Jurkat, Clone E6-1 (cell line): Measurements from ENCODE around the gene HDGFL3.
"Not testable (repeated sequence)": the region's sequence is repeated elsewhere in the genome, so short reads cannot be mapped to it uniquely, and the experiment has no call there.

ENCODE experiments used
- DNase-seq: peaks from one replicate; pipeline ENCODE4 v3.0.0-alpha.2; 2011; ENCODE audit warnings: low read depth, low spot score
- H3K4me3 ChIP-seq: 2 replicates; pipeline ENCODE4 v1.5.1; 2011; ENCODE audit warnings: mild to moderate bottlenecking, low read length, control low read depth, moderate library complexity

The HDGFL3 gene

GRCh38 chr15:83108266-83109219 lies 99.1 kb downstream of the HDGFL3 start:
- peak; percentile 64 for DNase-seq
- H3K4me3 ChIP-seq, result peak overlapping the region; percentile 52

GRCh38 chr15:83107841-83108181 lies 99.8 kb downstream of the HDGFL3 start:
- H3K4me3 ChIP-seq, result peak overlapping the region; percentile 52
- no peak for DNase-seq

- DNase-seq, result no peak
- peak within 1 kb of the TSS; percentile 52 for H3K4me3 ChIP-seq
Observed at GRCh38 chr15:83106994-83107840, 100.4 kb downstream of the HDGFL3 start, which contains the start of gene TM6SF1. TM6SF1 (plus strand) TSS chr15:83107645; CDS start chr15:83107681, 36 bp downstream.

GRCh38 chr15:83105440-83105839 lies 102.2 kb downstream of the HDGFL3 start:
- no peak overlapping the region for H3K4me3 ChIP-seq
- DNase-seq, result no peak

- no peak for DNase-seq
- no peak overlapping the region for H3K4me3 ChIP-seq
Observed at GRCh38 chr15:83104141-83104540, 103.5 kb downstream of the HDGFL3 start.

- H3K4me3 ChIP-seq, result no peak overlapping the region
- no peak for DNase-seq
Observed at GRCh38 chr15:83102346-83102745, 105.3 kb downstream of the HDGFL3 start.

GRCh38 chr15:83100097-83100646 lies 107.5 kb downstream of the HDGFL3 start:
- H3K4me3 ChIP-seq, result no peak overlapping the region
- no peak for DNase-seq

- no peak for DNase-seq
- no peak overlapping the region for H3K4me3 ChIP-seq
Observed at GRCh38 chr15:83099290-83099689, 108.3 kb downstream of the HDGFL3 start.

GRCh38 chr15:83098079-83098478 lies 109.5 kb downstream of the HDGFL3 start:
- no peak for DNase-seq
- no peak overlapping the region for H3K4me3 ChIP-seq

- H3K4me3 ChIP-seq, result no peak overlapping the region
- DNase-seq, result no peak
Observed at GRCh38 chr15:83094583-83094982, 113.0 kb downstream of the HDGFL3 start.

GRCh38 chr15:83092309-83092976 lies 115.2 kb downstream of the HDGFL3 start:
- no peak overlapping the region for H3K4me3 ChIP-seq
- DNase-seq, result no peak

GRCh38 chr15:83091965-83092308 lies 115.7 kb downstream of the HDGFL3 start:
- DNase-seq, H3K4me3 ChIP-seq: not testable (repeated sequence)

- no peak overlapping the region for H3K4me3 ChIP-seq
- DNase-seq, result no peak
Observed at GRCh38 chr15:83090465-83090864, 117.2 kb downstream of the HDGFL3 start.

GRCh38 chr15:83088876-83089275 lies 118.7 kb downstream of the HDGFL3 start:
- DNase-seq, result no peak
- no peak overlapping the region for H3K4me3 ChIP-seq

- H3K4me3 ChIP-seq, result no peak overlapping the region
- no peak for DNase-seq
Observed at GRCh38 chr15:83087576-83087975, 120.0 kb downstream of the HDGFL3 start.

- DNase-seq, H3K4me3 ChIP-seq: not testable (repeated sequence)
Observed at GRCh38 chr15:83085864-83086552, 121.6 kb downstream of the HDGFL3 start.

- DNase-seq, H3K4me3 ChIP-seq: not testable (repeated sequence)
Observed at GRCh38 chr15:83085461-83085860, 122.2 kb downstream of the HDGFL3 start.

- no peak overlapping the region for H3K4me3 ChIP-seq
- DNase-seq, result no peak
Observed at GRCh38 chr15:83082730-83083386, 124.8 kb downstream of the HDGFL3 start.
